Mucosa of descending colon (tissue), 3 donors: ENCODE results near the gene PIAS2. TPM values are rescaled to one million over a fixed set of nuclear protein-coding genes. Genes with fewer than 3 reads are reported as not detected.
A peak's percentile ranks its signal among the peaks of the same experiment; 100 is the strongest.

Source experiments
- ATAC-seq: fragments of 200-7000 bp; cut with Tn5 transposase; one replicate; pipeline ENCODE4 v1.9.1; 2020; ENCODE audit warnings: mild to moderate bottlenecking, moderate library complexity
- DNase-seq, 3 donors: peaks; one replicate each; pipeline ENCODE4 v3.0.0-alpha.2; 2020
- H3K36me3 ChIP-seq: fragments of 200-600 bp; one replicate; pipeline ENCODE4 v1.8.0; 2021; ENCODE audit warnings: low read depth, mild to moderate bottlenecking
- H3K4me1 ChIP-seq: fragments of 200-600 bp; one replicate; pipeline ENCODE4 v1.8.0; 2021; ENCODE audit warnings: low read depth, mild to moderate bottlenecking
- H3K4me3 ChIP-seq: fragments of 200-600 bp; one replicate; pipeline ENCODE4 v1.8.0; 2021; ENCODE audit warnings: mild to moderate bottlenecking
- H3K9me3 ChIP-seq: fragments of 200-600 bp; one replicate; pipeline ENCODE4 v1.8.0; 2021; ENCODE audit warnings: mild to moderate bottlenecking
- intact Hi-C, 2 donors: fragments of 100-400 bp; cut with DNase I in 1 of 2; cut with micrococcal nuclease in 1 of 2; formaldehyde crosslinking; loops; one replicate each; pipeline versions ENCODE4 v1.11.0 to v1.11.1; 2022; cut with DNase I, micrococcal nuclease
- total RNA-seq, 3 donors: library from RNA; stranded (reverse); fragmentation: NEBNext Ultra II Directional in 2 of 3; extraction: Animal tissue kit (Norgen Biotek cat#: 25700) in 2 of 3; gene quantifications; one replicate each; pipeline versions ENCODE4 v1.2.1 to v1.2.4, GENCODE V29; 2021 to 2023
- TF ChIP-seq, protein P1 (sequence below): fragments of 200-600 bp; IDR thresholded peaks from one replicate; pipeline ENCODE4 v1.8.0; 2022; ENCODE audit warnings: antibody characterized with exemption, mild to moderate bottlenecking
- donor health status: DM: no; HTN: no; CAD: no; lungs with moderate emphysema.
- donor health status: DM: no; HTN: no; CAD: no.
- donor health status: DM: no; HTN: yes; CAD: no.

PIAS2 gene
- total RNA-seq, 3 donors from 2014 or later = 31.2 to 56.7 (median 33.5) TPM

DNA sequence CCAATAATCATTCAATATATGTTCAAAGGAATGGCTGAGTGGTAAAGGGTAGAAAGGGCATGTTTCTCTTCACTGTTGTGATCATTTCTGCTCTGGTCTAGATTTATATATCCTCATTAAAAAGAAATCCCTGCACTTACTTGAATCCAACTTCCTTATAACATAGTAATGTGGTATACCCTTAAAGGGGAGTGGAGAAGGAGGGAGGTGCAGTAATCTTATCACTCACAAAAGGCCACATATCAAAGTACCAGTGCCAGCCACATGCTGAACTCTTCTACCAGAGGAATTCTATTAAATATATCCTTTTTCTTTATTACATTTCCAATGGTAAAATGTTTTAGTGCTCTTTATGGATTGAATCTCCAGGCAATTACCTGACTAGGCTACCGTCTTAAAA, 3.3 kb upstream of the PIAS2 start:
- Histone ChIP-seq H3K4me1 (peaks cover 12% of the 10 kb centered on the region), H3K4me3 (no peak overlapping the region), H3K36me3 (no peaks in the 10 kb centered on the region), H3K9me3 (no peaks in the 10 kb centered on the region)
- DNase-seq (peak in 1 of 3 donors; percentile 20), ATAC-seq (peak; percentile 31)
- TF ChIP-seq, protein P1, sequence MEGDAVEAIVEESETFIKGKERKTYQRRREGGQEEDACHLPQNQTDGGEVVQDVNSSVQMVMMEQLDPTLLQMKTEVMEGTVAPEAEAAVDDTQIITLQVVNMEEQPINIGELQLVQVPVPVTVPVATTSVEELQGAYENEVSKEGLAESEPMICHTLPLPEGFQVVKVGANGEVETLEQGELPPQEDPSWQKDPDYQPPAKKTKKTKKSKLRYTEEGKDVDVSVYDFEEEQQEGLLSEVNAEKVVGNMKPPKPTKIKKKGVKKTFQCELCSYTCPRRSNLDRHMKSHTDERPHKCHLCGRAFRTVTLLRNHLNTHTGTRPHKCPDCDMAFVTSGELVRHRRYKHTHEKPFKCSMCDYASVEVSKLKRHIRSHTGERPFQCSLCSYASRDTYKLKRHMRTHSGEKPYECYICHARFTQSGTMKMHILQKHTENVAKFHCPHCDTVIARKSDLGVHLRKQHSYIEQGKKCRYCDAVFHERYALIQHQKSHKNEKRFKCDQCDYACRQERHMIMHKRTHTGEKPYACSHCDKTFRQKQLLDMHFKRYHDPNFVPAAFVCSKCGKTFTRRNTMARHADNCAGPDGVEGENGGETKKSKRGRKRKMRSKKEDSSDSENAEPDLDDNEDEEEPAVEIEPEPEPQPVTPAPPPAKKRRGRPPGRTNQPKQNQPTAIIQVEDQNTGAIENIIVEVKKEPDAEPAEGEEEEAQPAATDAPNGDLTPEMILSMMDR = no peak
- intact Hi-C loops = no loop called here

DNA sequence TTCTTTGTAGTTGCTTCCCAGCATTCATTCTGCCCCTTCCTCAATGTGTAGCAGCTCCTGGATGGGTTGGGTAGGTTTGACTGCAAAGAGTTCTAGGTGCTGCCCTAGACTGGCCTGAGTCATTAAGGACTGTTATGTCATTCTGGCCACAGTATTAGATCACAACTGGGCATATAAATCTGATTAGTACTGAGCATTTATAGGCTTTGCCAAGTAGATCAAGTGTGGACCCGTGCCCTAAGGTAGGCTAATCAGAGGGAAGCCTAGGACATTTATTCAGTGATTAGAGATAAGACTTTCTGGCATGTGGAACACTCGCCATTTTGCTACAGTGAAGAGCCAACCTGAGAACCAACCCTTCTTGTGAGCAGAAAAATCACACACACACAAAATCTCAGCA, 2.8 kb upstream of the PIAS2 start:
- Histone ChIP-seq H3K4me3 (no peak overlapping the region), H3K36me3 (no peaks in the 10 kb centered on the region), H3K4me1 (peaks cover 12% of the 10 kb centered on the region), H3K9me3 (no peaks in the 10 kb centered on the region)
- no peak for DNase-seq
- TF ChIP-seq, protein P1 = no peak
- intact Hi-C loops = no loop called here
- no peak for ATAC-seq

- intact Hi-C loops = no loop called here
- peak overlapping the region; percentile 60 for H3K4me3 ChIP-seq
- peak; percentile 19 for ATAC-seq
- peak; percentile 47 to 59 (median 52) for DNase-seq
- TF ChIP-seq, protein P1 = no peak
- H3K4me1 ChIP-seq = peaks cover 12% of the 10 kb centered on the region
- no peaks in the 10 kb centered on the region for H3K9me3 ChIP-seq
- no peaks in the 10 kb centered on the region for H3K36me3 ChIP-seq
Measured at GRCh38 chr18:46917803-46918600, 695 bp upstream of the PIAS2 start.

GRCh38 chr18:46916551-46917107, 678 bp downstream of the PIAS2 start:
- ATAC-seq = peak; percentile 12

DNA sequence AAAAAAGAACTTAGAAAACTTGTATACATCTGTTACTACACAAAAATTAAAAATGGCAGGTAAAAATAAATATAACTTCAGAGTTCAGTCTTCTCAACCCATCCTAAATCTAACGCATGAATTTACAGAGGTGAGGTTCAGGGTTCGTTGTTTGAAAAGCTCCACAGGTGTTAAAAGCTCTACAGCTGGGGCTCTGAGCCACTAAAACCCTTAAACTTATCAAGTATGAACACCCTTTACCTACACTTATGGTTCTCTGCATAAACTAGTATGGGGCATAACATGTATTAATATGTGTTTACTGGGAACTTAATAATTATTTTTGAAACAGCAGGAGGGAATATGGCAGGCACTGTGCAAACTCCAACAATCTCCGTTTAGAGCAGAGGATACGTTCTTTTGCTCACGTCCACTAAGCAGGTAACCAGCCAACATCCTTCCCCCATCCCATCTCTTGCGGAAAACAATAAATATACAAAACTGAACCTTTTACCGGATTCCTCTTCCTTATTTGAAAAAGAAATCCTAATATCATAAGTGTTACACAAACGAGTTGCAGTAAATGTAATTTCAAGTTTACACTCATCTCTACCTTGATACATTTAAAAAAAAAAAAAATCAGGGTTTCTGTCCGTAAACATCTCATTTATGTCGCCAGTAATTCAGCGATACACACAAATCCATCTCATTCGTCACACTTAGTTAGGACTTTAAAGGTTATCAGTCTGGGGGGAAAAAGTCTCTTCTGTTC, 1.3 kb downstream of the PIAS2 start:
- DNase-seq = no peak
- H3K9me3 ChIP-seq = no peaks in the 10 kb centered on the region
- TF ChIP-seq, protein P1 = no peak
- H3K4me3 ChIP-seq = no peak overlapping the region
- intact Hi-C loops = no loop called here
- no peak for ATAC-seq
- H3K4me1 ChIP-seq = peaks cover 11% of the 10 kb centered on the region
- no peaks in the 10 kb centered on the region for H3K36me3 ChIP-seq

More at GRCh38 chr18:46916551-46917107, 678 bp downstream of the PIAS2 start:
- H3K9me3 ChIP-seq = no peaks in the 10 kb centered on the region
- intact Hi-C loops = no loop called here
- H3K4me3 ChIP-seq = peak overlapping the region; percentile 60
- peak in 1 of 3 donors; percentile 41 for DNase-seq
- peaks cover 12% of the 10 kb centered on the region for H3K4me1 ChIP-seq
- TF ChIP-seq, protein P1 = no peak
- H3K36me3 ChIP-seq = no peaks in the 10 kb centered on the region
